ENCODE measurements around the gene LIPG.

- TF ChIP-seq MYC (IDR thresholded peaks at IDR 0.05; ENCODE audit: borderline replicate concordance, low read length), result no peak
- TF ChIP-seq CTCF (IDR thresholded peaks at IDR 0.05), result no peak
- no peak for TF ChIP-seq CHD4 (IDR thresholded peaks at IDR 0.05; ENCODE audit: borderline replicate concordance)
- no peak for TF ChIP-seq POLR2A (IDR thresholded peaks at IDR 0.05; ENCODE audit: low read length)
- TF ChIP-seq, protein P1, sequence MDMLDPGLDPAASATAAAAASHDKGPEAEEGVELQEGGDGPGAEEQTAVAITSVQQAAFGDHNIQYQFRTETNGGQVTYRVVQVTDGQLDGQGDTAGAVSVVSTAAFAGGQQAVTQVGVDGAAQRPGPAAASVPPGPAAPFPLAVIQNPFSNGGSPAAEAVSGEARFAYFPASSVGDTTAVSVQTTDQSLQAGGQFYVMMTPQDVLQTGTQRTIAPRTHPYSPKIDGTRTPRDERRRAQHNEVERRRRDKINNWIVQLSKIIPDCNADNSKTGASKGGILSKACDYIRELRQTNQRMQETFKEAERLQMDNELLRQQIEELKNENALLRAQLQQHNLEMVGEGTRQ (IDR thresholded peaks at IDR 0.05), result no peak
- no peak for TF ChIP-seq KDM1A (IDR thresholded peaks at IDR 0.05; ENCODE audit: low read depth)
- no peak for TF ChIP-seq POLR2AphosphoS2 (conservative IDR thresholded peaks at IDR 0.05; ENCODE audit: low read length)
- TF ChIP-seq MAX (IDR thresholded peaks at IDR 0.05), result no peak
- TF ChIP-seq HMGXB4 (CRISPR knock-in tag; IDR thresholded peaks at IDR 0.05; ENCODE audit: borderline replicate concordance), result no peak
- no peak for TF ChIP-seq BHLHE40 (IDR thresholded peaks at IDR 0.05; ENCODE audit: low read depth, low read length)
- TF ChIP-seq ZFP36 (IDR thresholded peaks at IDR 0.05; ENCODE audit: borderline replicate concordance, partially characterized antibody), result no peak
Observed at GRCh38 chr18:49628881-49629795, 67.3 kb downstream of the LIPG start.

All from A549 (cell line).